HG03039 (cell line): ENCODE results near the gene SPCS2.
"Not testable (repeated sequence)": the region's sequence is repeated elsewhere in the genome, so short reads cannot be mapped to it uniquely, and the experiment has no call there.

Experiments
- ATAC-seq: cut with Tn5 transposase; IDR thresholded peaks from one replicate; pipeline ENCODE4 v1.9.1; 2021; ENCODE audit warnings: mild to moderate bottlenecking, moderate library complexity; ENCODE audit not compliant: unreplicated experiment

SPCS2 gene

GRCh38 chr11:74949753-74950137 is 679 bp downstream of the SPCS2 start:
- no peak for ATAC-seq

GRCh38 chr11:74950374-74950969 is 1.4 kb downstream of the SPCS2 start:
- no peak for ATAC-seq

- no peak for ATAC-seq
Measured at GRCh38 chr11:74951226-74951625, 2.2 kb downstream of the SPCS2 start.

GRCh38 chr11:74952752-74953151 is 3.7 kb downstream of the SPCS2 start:
- no peak for ATAC-seq

DNA sequence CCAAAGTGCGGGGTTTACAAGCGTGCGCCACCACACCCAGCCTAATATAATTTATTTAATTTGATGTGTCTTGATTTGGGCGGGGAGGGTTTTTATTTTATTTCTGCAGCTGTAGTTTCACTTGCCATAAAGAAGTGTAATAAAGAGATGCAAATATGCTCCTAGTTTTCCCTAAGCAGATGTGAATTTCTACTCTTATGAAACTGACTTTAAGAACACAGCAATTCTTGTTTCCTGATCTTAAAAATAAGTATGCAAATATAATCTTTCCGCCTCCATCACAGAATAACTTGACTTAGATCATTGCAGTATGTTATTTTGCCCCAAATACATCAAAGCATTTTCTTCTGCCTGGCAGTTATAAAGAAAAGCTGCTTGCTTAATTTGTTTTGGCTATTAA is 4.4 kb downstream of the SPCS2 start:
- ATAC-seq, result no peak

DNA sequence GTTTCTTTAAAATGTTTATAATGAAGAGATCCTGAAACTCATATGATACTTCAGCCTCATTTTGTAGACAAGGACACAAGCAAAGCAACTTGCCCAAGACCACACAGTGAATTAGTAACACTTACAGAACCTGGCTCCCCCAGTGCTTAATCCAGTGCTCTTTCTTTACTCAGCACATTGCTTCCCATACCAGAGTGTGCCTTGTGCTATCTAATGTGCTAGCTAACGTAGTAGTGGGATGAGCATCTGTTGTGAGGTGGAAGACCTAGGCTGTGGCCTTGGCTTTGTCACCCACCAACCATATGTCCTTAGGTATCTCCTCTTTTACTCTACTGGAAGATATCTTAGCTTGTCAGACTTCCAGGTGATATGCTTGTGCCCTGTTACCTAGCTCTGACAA is 5.1 kb downstream of the SPCS2 start:
- no peak for ATAC-seq

DNA sequence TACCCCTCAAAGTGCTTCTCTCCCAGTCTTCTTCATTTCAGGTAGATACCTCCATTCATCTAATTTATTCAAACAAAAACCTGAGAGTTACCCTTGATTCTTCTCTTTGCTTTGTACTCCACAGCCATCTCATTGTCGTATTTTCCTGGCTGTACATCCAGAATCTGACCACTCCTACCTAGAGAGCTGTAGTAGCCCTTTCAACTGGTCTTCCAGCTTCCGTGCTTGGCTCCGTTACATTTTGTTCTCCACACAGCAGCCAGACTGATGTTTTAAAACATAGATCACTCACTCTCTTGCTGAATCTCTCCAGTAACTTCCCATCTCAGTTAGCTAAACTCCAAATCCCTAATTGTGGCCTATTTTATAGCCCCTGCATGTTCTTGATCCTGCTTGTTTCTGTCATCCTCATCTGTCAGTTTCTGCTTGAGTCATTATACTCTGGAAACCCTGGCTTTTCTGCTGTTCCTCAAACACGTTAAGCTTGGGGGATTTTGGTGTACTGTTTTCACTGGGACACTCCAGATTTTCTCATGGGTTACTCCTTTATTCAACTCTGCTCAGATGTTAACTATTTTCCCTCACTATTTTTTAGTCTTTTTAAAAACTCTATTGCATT is 7.4 kb downstream of the SPCS2 start:
- no peak for ATAC-seq

DNA sequence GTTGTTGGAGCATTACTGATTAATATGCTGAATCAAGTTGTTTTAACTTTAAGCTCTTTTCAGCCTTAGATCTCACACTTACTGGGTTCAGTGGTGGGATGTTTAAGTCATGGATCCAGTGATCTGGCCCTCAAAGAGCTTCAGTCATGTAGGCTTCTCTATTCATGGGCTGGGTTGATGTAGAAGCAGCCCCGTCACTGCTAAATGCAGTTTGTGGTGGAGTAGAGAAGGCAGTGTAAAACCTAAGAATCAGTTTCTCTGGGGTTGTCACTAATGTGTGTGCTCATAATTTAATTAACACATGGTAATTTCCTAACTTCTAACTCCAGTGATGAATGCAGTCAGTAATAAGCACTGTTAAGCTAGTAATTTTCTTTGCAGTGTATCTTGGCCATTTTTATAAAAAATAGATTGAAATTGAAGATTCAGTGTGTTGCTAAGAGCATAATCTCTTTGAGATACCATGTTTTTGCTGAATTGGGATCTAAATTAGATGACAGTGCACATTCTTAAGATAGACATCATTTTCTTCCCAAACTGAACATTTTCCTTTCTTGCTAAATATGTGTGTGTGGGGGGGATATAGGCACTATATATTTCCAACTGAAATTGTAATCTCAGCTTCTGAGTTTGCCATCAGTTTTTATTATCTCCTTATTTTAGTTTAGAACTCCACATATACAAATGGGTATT is 9.0 kb downstream of the SPCS2 start:
- ATAC-seq, result no peak

DNA sequence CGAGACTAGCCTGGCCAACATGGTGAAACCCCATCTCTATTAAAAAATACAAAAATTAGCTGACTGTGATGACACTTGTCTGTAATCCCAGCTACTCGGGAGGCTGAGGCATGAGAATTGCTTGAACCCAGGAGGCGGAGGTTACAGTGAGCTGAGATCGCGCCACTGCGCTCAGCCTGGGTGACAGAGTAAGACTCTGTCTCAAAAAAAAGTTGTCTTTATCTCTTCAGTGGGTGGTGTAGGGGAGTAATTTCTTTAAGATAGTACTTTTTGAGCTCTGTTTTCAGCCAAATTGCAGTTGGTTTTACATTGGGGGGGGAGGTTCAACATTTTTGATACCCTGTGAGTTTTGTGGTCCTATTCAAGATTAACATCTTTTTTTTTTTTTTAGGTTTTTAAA is 11.1 kb downstream of the SPCS2 start:
- not testable (repeated sequence) for ATAC-seq

GRCh38 chr11:74966651-74967050 is 17.6 kb downstream of the SPCS2 start:
- no peak for ATAC-seq

DNA sequence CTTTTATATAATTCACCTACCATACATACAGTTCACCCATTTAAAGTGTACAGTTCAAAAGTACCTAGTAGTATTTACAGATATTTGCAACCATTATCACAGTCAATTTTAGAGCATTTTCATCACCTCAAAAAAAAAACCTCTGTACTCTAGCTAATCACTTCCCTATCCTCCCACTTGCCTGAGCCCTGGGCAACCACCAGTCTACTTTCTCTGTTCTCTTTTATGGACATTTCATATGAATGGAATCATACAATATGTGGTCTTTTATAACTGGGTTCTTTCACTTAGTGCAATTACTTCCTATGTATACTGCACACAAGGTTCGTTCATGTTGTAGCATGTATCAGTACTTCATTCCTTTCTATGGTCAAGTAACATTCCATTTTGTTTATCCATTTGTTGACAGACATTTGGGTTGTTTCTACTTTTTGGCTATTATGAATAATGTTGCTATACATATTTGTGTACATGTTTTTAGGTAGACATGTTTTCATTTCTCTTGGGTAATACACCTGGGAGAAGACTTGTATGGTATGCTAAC is 21.9 kb downstream of the SPCS2 start:
- no peak for ATAC-seq

GRCh38 chr11:74971424-74971823 is 22.4 kb downstream of the SPCS2 start:
- no peak for ATAC-seq

- no peak for ATAC-seq
Measured at GRCh38 chr11:74978041-74978440, 29.0 kb downstream of the SPCS2 start.

- ATAC-seq, result no peak
Measured at GRCh38 chr11:74980634-74981033, 31.6 kb downstream of the SPCS2 start.

DNA sequence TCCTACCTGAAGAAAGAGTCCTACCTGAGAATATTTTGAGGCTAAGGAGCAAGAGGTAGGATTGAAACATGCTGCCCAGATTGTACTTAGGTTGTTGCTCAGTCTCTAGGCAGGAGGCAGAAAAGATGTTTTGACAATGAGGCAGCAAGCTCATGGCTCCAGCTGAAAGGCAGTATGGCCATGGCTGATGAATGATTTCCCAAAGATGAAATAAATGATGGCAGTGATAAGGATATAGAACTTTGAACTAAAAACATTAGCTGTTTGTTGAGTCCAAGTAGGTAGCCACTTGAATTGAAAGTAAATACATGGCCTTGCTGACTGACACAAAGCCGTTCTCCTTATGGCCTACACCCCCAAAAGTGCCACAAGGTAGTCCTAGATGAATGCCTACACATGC is 32.8 kb downstream of the SPCS2 start:
- ATAC-seq, result no peak

- no peak for ATAC-seq
Measured at GRCh38 chr11:74984070-74984469, 35.0 kb downstream of the SPCS2 start.

DNA sequence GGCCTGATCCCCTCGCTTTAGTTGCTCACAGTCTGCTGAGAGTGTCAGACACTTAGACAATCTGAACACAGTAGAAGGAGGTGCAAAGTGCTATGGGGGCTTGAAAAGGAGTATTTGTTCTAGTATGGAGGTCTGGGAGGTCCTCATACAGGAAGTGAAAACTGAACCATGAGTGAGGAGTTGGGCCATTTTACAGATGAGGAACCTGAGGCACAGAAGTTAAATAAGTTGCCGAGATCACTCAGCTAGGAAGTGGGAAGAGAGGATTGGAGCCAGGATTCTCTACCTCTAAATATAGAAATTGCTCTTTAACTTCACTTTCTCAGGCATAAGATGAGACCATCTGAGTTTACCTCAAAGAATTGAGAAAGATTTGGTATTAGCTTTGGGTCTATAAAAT is 35.7 kb downstream of the SPCS2 start:
- no peak for ATAC-seq

- peak; percentile 79 for ATAC-seq
Measured at GRCh38 chr11:74988541-74989259, 39.6 kb downstream of the SPCS2 start, which contains the start of gene NEU3. TSS of gene NEU3 (plus strand) at chr11:74988933. CDS start at chr11:74989061, 128 bp downstream.

GRCh38 chr11:74989260-74989638 is 40.2 kb downstream of the SPCS2 start:
- ATAC-seq, result no peak

DNA sequence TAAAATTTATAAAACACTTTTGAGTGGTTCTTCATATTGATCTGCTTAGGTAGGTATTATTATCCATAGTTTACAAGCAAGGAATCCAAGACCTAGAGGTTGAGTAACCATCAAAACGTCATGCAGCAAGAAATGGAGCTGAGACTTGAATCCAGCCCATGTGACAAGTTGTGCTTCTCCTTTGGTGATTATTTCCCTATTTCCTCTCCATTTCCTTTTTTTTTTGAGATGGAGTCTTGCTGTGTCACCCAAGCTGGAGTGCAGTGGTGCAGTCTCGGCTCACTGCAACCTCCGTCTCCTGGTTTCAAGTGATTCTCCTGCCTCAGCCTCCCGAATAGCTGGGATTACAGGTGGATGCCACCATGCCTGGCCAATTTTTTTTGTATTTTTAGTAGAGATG is 41.1 kb downstream of the SPCS2 start:
- not testable (repeated sequence) for ATAC-seq

GRCh38 chr11:74990941-74991340 is 41.9 kb downstream of the SPCS2 start:
- ATAC-seq, result no peak
